Gastroesophageal sphincter (tissue), 3 donors: ENCODE measurements around the gene PCDHGB6.

Experiments
- CTCF ChIP-seq, 4 experiments: fragments of 200-600 bp in 2 of 4; fragments of 450-650 bp in 2 of 4; sonication (generic) in 1 of 4; IDR thresholded peaks; one replicate each; pipeline ENCODE4 v1.5.1; 2017 to 2019; ENCODE audit warnings: antibody characterized with exemption in 4 of 4, mild to moderate bottlenecking in 2 of 4, moderate library complexity in 2 of 4
- EP300 ChIP-seq: sonication (generic); formaldehyde crosslinking; IDR thresholded peaks from one replicate; pipeline ENCODE4 v1.6.1; 2017; ENCODE audit warnings: antibody characterized with exemption, mild to moderate bottlenecking
- POLR2AphosphoS5 ChIP-seq: sonication (generic); formaldehyde crosslinking; IDR thresholded peaks from one replicate; pipeline ENCODE4 v1.6.1; 2017; ENCODE audit warnings: antibody characterized with exemption

- TF ChIP-seq POLR2AphosphoS5 (no peak), CTCF (IDR thresholded peaks at IDR 0.05) (no peak), EP300 (no peak)
These were observed 20.1 kb downstream of the PCDHGB6 start for GRCh38 chr5:141427783-141428426.
